Airway epithelial cell (primary cell): ENCODE results near the gene TRPM8. TPM values are rescaled to one million over a fixed set of nuclear protein-coding genes. Genes with fewer than 3 reads are reported as not detected.

Source experiments
- total RNA-seq: library from RNA; depleted of rRNA; stranded (reverse); fragments of >200 nt; gene quantifications from 2 replicates; pipeline ENCODE4 v1.2.3, GENCODE V29; 2015

TRPM8 gene
- total RNA-seq = not detected in 2 replicates

GRCh38 chr2:233917116-233917515 is at the start of gene TRPM8:
TRPM8 (plus strand) TSS chr2:233917373; CDS start chr2:233926538, 9,165 bp downstream.

GRCh38 chr2:233867993-233868532 is 49.1 kb upstream of the TRPM8 start, which contains the start of gene MSL3B:
MSL3B (minus strand) TSS chr2:233868386.

GRCh38 chr2:234050455-234051135 is 133.4 kb downstream of the TRPM8 start, which contains the start of gene SPP2:
SPP2 (plus strand) TSS chr2:234050702; CDS start chr2:234050787, 85 bp downstream.

Other genes starting within 250 kb of the TRPM8 start
- not detected in 2 replicates for gene UGT1A9, start 245.5 kb upstream of the TRPM8 start, total RNA-seq
- 0.37 and 0.49 TPM in 2 replicates for gene UGT1A7, start 235.5 kb upstream of the TRPM8 start, total RNA-seq
- 35.8 and 38.9 TPM in 2 replicates for gene UGT1A6, start 224.5 kb upstream of the TRPM8 start, total RNA-seq
- 3.2 TPM in 1 of 2 replicates, not detected in the other for gene UGT1A5, start 204.5 kb upstream of the TRPM8 start, total RNA-seq
- gene UGT1A4, start 198.6 kb upstream of the TRPM8 start, total RNA-seq = 0.33 TPM in 1 of 2 replicates, not detected in the other
- gene UGT1A3, start 188.3 kb upstream of the TRPM8 start, total RNA-seq = 0.35 TPM in 1 of 2 replicates, not detected in the other
- gene UGT1A1, start 157.1 kb upstream of the TRPM8 start, total RNA-seq = 0.28 and 1.2 TPM in 2 replicates
- not detected in 2 replicates for gene MROH2A, start 139.0 kb upstream of the TRPM8 start, total RNA-seq
- 18.2 and 26.2 TPM in 2 replicates for gene HJURP, start 62.8 kb upstream of the TRPM8 start, total RNA-seq
- not detected in 2 replicates for gene SPP2, start 133.3 kb downstream of the TRPM8 start, total RNA-seq